Loucy (cell line): ENCODE data around the gene B4GALT1.

Experiments used
- H2AFZ ChIP-seq: fragments of 200-600 bp; sonication (generic); 2 replicates; pipeline ENCODE4 v1.6.0; 2016; ENCODE audit warnings: antibody characterized with exemption, mild to moderate bottlenecking, low read length, moderate library complexity
- H3F3A ChIP-seq: fragments of 200-600 bp; 2 replicates; pipeline ENCODE4 v1.6.0; 2016; ENCODE audit warnings: antibody characterized with exemption, low read depth, mild to moderate bottlenecking
- H3K27me3 ChIP-seq: fragments of 200-600 bp; sonication (generic); 2 replicates; pipeline ENCODE4 v1.6.1; 2014; ENCODE audit warnings: low read length, mild to moderate bottlenecking; ENCODE audit not compliant: insufficient read depth, poor library complexity, severe bottlenecking
- H3K36me3 ChIP-seq: fragments of 200-600 bp; sonication (generic); 2 replicates; pipeline ENCODE4 v1.6.1; 2016; ENCODE audit warnings: low read length; ENCODE audit not compliant: insufficient read depth
- H3K4me1 ChIP-seq: fragments of 200-600 bp; sonication (generic); 2 replicates; pipeline ENCODE4 v1.5.1; 2014; ENCODE audit warnings: low read length, mild to moderate bottlenecking; ENCODE audit not compliant: insufficient read depth, poor library complexity, severe bottlenecking
- H3K4me2 ChIP-seq: fragments of 200-600 bp; sonication (generic); 2 replicates; pipeline ENCODE4 v1.6.0; 2014; ENCODE audit warnings: antibody characterized with exemption, low read length, low read depth, mild to moderate bottlenecking; ENCODE audit not compliant: poor library complexity, severe bottlenecking
- H3K4me3 ChIP-seq: fragments of 200-600 bp; sonication (generic); 2 replicates; pipeline ENCODE4 v1.5.1; 2014; ENCODE audit warnings: low read length, mild to moderate bottlenecking, mixed read lengths; ENCODE audit not compliant: poor library complexity, severe bottlenecking
- H3K79me2 ChIP-seq: fragments of 200-600 bp; sonication (generic); 2 replicates; pipeline ENCODE4 v1.6.1; 2014; ENCODE audit warnings: low read length; ENCODE audit not compliant: insufficient read depth
- H3K9ac ChIP-seq: fragments of 200-600 bp; sonication (generic); 2 replicates; pipeline ENCODE4 v1.6.0; 2014; ENCODE audit warnings: mild to moderate bottlenecking, low read depth, low read length, moderate library complexity; ENCODE audit not compliant: poor library complexity, severe bottlenecking
- H3K9me2 ChIP-seq: fragments of 200-600 bp; sonication (generic); replicated peaks from 2 replicates; pipeline ENCODE4 v1.6.1; 2016; ENCODE audit warnings: low read depth, low read length, mixed read lengths
- H3K9me3 ChIP-seq: fragments of 200-600 bp; sonication (generic); 2 replicates; pipeline ENCODE4 v1.6.1; 2014; ENCODE audit warnings: mild to moderate bottlenecking, antibody characterized with exemption, low read length, low read depth; ENCODE audit not compliant: insufficient read depth
- H4K20me1 ChIP-seq: fragments of 200-600 bp; sonication (generic); 2 replicates; pipeline ENCODE4 v1.6.0; 2014; ENCODE audit warnings: antibody characterized with exemption, low read length, mild to moderate bottlenecking; ENCODE audit not compliant: insufficient read depth, poor library complexity, severe bottlenecking
- EZH2phosphoT487 ChIP-seq: fragments of 200-600 bp; IDR thresholded peaks from 2 replicates; pipeline ENCODE4 v1.6.1; 2018; ENCODE audit warnings: antibody characterized with exemption, mild to moderate bottlenecking, moderate library complexity, borderline replicate concordance
- TF ChIP-seq, protein P1 (sequence below): fragments of 200-600 bp; sonication (generic); conservative IDR thresholded peaks from 2 replicates; pipeline ENCODE4 v1.5.1; 2014; ENCODE audit warnings: mild to moderate bottlenecking, antibody characterized with exemption, low read length

Gene B4GALT1

GRCh38 chr9:33103501-33104281 is 63.4 kb downstream of the B4GALT1 start:
- no peaks in the 10 kb centered on the region for H3F3A ChIP-seq
- no peak overlapping the region for H3K4me2 ChIP-seq
- H2AFZ ChIP-seq = no peak overlapping the region
- H3K9me2 ChIP-seq = no peaks in the 10 kb centered on the region
- no peak overlapping the region for H3K9ac ChIP-seq
- TF ChIP-seq, protein P1, sequence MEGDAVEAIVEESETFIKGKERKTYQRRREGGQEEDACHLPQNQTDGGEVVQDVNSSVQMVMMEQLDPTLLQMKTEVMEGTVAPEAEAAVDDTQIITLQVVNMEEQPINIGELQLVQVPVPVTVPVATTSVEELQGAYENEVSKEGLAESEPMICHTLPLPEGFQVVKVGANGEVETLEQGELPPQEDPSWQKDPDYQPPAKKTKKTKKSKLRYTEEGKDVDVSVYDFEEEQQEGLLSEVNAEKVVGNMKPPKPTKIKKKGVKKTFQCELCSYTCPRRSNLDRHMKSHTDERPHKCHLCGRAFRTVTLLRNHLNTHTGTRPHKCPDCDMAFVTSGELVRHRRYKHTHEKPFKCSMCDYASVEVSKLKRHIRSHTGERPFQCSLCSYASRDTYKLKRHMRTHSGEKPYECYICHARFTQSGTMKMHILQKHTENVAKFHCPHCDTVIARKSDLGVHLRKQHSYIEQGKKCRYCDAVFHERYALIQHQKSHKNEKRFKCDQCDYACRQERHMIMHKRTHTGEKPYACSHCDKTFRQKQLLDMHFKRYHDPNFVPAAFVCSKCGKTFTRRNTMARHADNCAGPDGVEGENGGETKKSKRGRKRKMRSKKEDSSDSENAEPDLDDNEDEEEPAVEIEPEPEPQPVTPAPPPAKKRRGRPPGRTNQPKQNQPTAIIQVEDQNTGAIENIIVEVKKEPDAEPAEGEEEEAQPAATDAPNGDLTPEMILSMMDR = no peak
- no peak for TF ChIP-seq EZH2phosphoT487
- no peaks in the 10 kb centered on the region for H3K27me3 ChIP-seq
- no peaks in the 10 kb centered on the region for H3K4me1 ChIP-seq
- H3K36me3 ChIP-seq = no peaks in the 10 kb centered on the region
- no peaks in the 10 kb centered on the region for H4K20me1 ChIP-seq
- no peaks in the 10 kb centered on the region for H3K79me2 ChIP-seq
- no peak overlapping the region for H3K4me3 ChIP-seq
- no peaks in the 10 kb centered on the region for H3K9me3 ChIP-seq

DNA sequence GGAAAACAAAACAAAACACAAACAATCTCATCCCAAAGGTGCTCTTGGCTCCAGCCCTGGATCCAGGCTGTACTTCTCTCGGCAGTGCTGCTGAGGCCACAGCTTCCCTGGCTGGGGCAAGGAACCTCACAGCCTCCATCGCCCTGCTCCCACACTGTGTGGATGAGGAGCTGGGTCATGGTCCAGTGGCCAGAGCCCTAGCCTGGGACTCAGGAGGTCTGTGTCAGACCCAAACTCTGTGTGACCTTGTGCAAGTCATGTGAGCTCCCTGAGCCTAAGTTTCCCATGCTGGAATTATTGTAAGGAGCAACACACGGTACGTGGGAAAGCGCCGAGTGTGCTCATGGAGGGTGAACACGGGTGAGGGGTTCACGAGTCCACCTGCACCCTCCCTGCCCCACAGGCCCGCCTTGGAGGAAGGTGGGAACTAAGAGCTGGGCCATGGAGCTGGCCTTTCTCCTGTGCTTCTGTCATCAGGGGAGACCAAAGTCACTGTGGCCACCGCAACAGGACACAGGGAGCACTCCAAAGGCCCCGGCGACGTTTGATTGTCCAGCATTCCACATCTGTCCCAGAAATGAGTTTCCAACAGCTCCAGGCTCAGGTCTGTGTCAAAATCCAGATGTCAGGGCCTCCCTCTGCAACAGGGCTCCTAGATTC is 64.5 kb downstream of the B4GALT1 start:
- no peaks in the 10 kb centered on the region for H3K9me3 ChIP-seq
- H3K27me3 ChIP-seq = no peaks in the 10 kb centered on the region
- no peak overlapping the region for H3K4me2 ChIP-seq
- no peaks in the 10 kb centered on the region for H3K79me2 ChIP-seq
- no peaks in the 10 kb centered on the region for H4K20me1 ChIP-seq
- TF ChIP-seq, protein P1 = no peak
- no peak for TF ChIP-seq EZH2phosphoT487
- H3K36me3 ChIP-seq = no peaks in the 10 kb centered on the region
- H3K4me1 ChIP-seq = no peaks in the 10 kb centered on the region
- no peak overlapping the region for H3K9ac ChIP-seq
- H3K4me3 ChIP-seq = no peak overlapping the region
- H3F3A ChIP-seq = no peaks in the 10 kb centered on the region
- H3K9me2 ChIP-seq = no peaks in the 10 kb centered on the region
- H2AFZ ChIP-seq = no peak overlapping the region

DNA sequence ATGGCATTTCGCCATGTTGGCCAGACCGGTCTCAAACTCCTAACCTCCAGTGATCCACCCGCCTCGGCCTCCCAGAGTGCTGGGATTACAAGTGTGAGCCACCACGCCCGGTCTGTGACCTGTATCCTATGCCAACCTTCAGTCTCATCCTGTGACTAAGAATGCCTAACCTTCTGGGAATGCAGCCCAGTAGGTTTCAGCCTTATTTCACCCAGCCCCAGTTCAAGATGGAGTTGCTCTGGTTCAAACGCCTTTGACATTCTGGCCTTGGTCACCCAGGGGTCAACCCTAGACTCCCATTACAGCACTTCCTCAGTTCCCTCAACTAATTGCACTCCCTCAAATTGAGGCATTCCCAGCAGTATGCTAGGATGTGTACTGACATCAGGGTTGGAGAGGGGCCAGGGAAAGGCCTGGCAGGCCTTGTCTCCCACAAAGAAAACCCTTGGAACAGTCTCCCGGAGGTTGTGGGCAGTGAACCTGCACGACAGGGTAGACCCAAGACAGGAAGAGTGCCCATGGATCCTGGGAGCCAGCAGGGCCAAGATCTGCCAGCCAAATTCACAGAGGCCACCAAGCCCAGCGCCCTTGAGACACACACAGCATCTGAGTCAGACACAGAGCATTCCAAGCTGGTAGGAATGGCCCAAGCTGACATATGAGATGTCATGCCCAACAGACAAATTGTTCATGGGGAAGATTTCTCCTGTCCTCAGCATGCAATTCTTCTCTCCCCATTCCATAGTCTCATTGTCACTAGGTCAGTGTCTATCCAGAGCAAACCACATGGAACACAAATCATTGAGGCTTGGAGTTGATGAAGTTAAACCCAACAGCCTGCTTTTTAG is 65.8 kb downstream of the B4GALT1 start:
- Histone ChIP-seq H4K20me1 (no peaks in the 10 kb centered on the region), H2AFZ (no peak overlapping the region), H3F3A (no peaks in the 10 kb centered on the region), H3K27me3 (no peaks in the 10 kb centered on the region), H3K4me3 (no peak overlapping the region), H3K79me2 (no peaks in the 10 kb centered on the region), H3K4me1 (no peaks in the 10 kb centered on the region), H3K4me2 (no peak overlapping the region), H3K36me3 (no peaks in the 10 kb centered on the region), H3K9ac (no peak overlapping the region), H3K9me3 (no peaks in the 10 kb centered on the region), H3K9me2 (no peaks in the 10 kb centered on the region)
- TF ChIP-seq, protein P1 = no peak
- no peak for TF ChIP-seq EZH2phosphoT487
